ENCODE results near the gene ATF2.
A peak's percentile ranks its signal among the peaks of the same experiment; 100 is the strongest.

ATF2 gene

GRCh38 chr2:175167792-175168563, at the start of gene ATF2:
ATF2 (minus strand) TSS chr2:175168203; CDS start chr2:175136443, 31,760 bp downstream.
- peak; percentile 95 to 96 for DNase-seq (ENCODE audit: low read depth in 2 of 2)

- no peak for DNase-seq (ENCODE audit: low read depth in 2 of 2)
These were observed 39.9 kb upstream of the ATF2 start for GRCh38 chr2:175207741-175208438.

GRCh38 chr2:175206866-175207265, 38.9 kb upstream of the ATF2 start:
- DNase-seq (ENCODE audit: low read depth in 2 of 2): no peak

GRCh38 chr2:175205523-175205922, 37.5 kb upstream of the ATF2 start:
- no peak for DNase-seq (ENCODE audit: low read depth in 2 of 2)

- DNase-seq (ENCODE audit: low read depth in 2 of 2): peak; percentile 35 to 46
These were observed 35.9 kb upstream of the ATF2 start for GRCh38 chr2:175203621-175204496.

- no peak for DNase-seq (ENCODE audit: low read depth in 2 of 2)
These were observed 27.0 kb upstream of the ATF2 start for GRCh38 chr2:175195012-175195411.

GRCh38 chr2:175188761-175189160, 20.8 kb upstream of the ATF2 start:
- DNase-seq (ENCODE audit: low read depth in 2 of 2): no peak

GRCh38 chr2:175187378-175187777, 19.4 kb upstream of the ATF2 start:
- DNase-seq (ENCODE audit: low read depth in 2 of 2): no peak

- no peak for DNase-seq (ENCODE audit: low read depth in 2 of 2)
These were observed 15.7 kb upstream of the ATF2 start for GRCh38 chr2:175183674-175184073.

GRCh38 chr2:175181877-175182308, 13.9 kb upstream of the ATF2 start:
- DNase-seq (ENCODE audit: low read depth in 2 of 2): no peak

- peak; percentile 84 to 89 for DNase-seq (ENCODE audit: low read depth in 2 of 2)
These were observed 13.3 kb upstream of the ATF2 start, which contains the start of gene ATP5MC3 for GRCh38 chr2:175181104-175181876. ATP5MC3 (minus strand) TSS chr2:175181710; CDS start chr2:175181393, 317 bp downstream.

- DNase-seq (ENCODE audit: low read depth in 2 of 2): peak; percentile 40 to 56
These were observed 12.7 kb upstream of the ATF2 start for GRCh38 chr2:175180701-175181103.

- DNase-seq (ENCODE audit: low read depth in 2 of 2): no peak
These were observed 8.6 kb upstream of the ATF2 start for GRCh38 chr2:175176624-175177023.

GRCh38 chr2:175175896-175176295, 7.9 kb upstream of the ATF2 start:
- no peak for DNase-seq (ENCODE audit: low read depth in 2 of 2)

- no peak for DNase-seq (ENCODE audit: low read depth in 2 of 2)
These were observed 7.3 kb upstream of the ATF2 start for GRCh38 chr2:175175320-175175719.

- no peak for DNase-seq (ENCODE audit: low read depth in 2 of 2)
These were observed 2.8 kb upstream of the ATF2 start for GRCh38 chr2:175170659-175171304.

- DNase-seq (ENCODE audit: low read depth in 2 of 2): no peak
These were observed 1.2 kb upstream of the ATF2 start for GRCh38 chr2:175169191-175169590.

- no peak for DNase-seq (ENCODE audit: low read depth in 2 of 2)
These were observed 552 bp upstream of the ATF2 start for GRCh38 chr2:175168564-175168945.

- DNase-seq (ENCODE audit: low read depth in 2 of 2): no peak
These were observed 769 bp downstream of the ATF2 start for GRCh38 chr2:175167076-175167791.

- no peak for DNase-seq (ENCODE audit: low read depth in 2 of 2)
These were observed 1.7 kb downstream of the ATF2 start for GRCh38 chr2:175166216-175166824.
